ENCODE results near the gene ANKMY1. TPM values are rescaled to one million over a fixed set of nuclear protein-coding genes. Genes with fewer than 3 reads are reported as not detected.

ANKMY1 gene
- total RNA-seq, 6 experiments from 2014 or later, result 6.6 to 11.0 (median 9.0) TPM

- DNase-seq (peak in 2 of 3 donors; percentile 18 to 50), ATAC-seq (no peak)
- peaks cover 0 to 29% (median 3%) of the 10 kb centered on the region in 4 donors for H3K36me3 ChIP-seq
- no peak for TF ChIP-seq POLR2A (IDR thresholded peaks at IDR 0.05)
- TF ChIP-seq, protein P1, sequence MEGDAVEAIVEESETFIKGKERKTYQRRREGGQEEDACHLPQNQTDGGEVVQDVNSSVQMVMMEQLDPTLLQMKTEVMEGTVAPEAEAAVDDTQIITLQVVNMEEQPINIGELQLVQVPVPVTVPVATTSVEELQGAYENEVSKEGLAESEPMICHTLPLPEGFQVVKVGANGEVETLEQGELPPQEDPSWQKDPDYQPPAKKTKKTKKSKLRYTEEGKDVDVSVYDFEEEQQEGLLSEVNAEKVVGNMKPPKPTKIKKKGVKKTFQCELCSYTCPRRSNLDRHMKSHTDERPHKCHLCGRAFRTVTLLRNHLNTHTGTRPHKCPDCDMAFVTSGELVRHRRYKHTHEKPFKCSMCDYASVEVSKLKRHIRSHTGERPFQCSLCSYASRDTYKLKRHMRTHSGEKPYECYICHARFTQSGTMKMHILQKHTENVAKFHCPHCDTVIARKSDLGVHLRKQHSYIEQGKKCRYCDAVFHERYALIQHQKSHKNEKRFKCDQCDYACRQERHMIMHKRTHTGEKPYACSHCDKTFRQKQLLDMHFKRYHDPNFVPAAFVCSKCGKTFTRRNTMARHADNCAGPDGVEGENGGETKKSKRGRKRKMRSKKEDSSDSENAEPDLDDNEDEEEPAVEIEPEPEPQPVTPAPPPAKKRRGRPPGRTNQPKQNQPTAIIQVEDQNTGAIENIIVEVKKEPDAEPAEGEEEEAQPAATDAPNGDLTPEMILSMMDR (IDR thresholded peaks at IDR 0.05), result no peak
- no peaks in the 10 kb centered on the region for H3K27me3 ChIP-seq
- no peak overlapping the region for H3K27ac ChIP-seq
- intact Hi-C loops (cut with DNase I), result no loop called here
- H3K4me1 ChIP-seq, result peaks cover 0 to 19% (median 3%) of the 10 kb centered on the region in 4 donors
- H3K4me3 ChIP-seq, result no peak overlapping the region
- no peaks in the 10 kb centered on the region for H3K9me3 ChIP-seq
- 92% methylated on average over 2 of the region's 37 CpGs for WGBS (ENCODE audit: insufficient coverage, low coverage, low lambda C conversion rate, missing lambda C conversion rate)
These were observed 16.0 kb upstream of the ANKMY1 start for GRCh38 chr2:240573516-240574385.

- ATAC-seq (no peak), DNase-seq (peak in 2 of 3 donors; percentile 19 to 44)
- no peaks in the 10 kb centered on the region for H3K9me3 ChIP-seq
- peaks cover 0 to 17% (median 3%) of the 10 kb centered on the region in 4 donors for H3K4me1 ChIP-seq
- H3K27ac ChIP-seq, result no peak overlapping the region
- H3K36me3 ChIP-seq, result peaks cover 0 to 28% (median 3%) of the 10 kb centered on the region in 4 donors
- no CpG with 5 or more reads among the region's 20 CpGs for WGBS (ENCODE audit: insufficient coverage, low coverage, low lambda C conversion rate, missing lambda C conversion rate)
- intact Hi-C loops (cut with DNase I), result no loop called here
- H3K27me3 ChIP-seq, result no peaks in the 10 kb centered on the region
- H3K4me3 ChIP-seq, result no peak overlapping the region
- no peak for TF ChIP-seq POLR2A (IDR thresholded peaks at IDR 0.05)
- TF ChIP-seq, protein P1 (IDR thresholded peaks at IDR 0.05), result no peak
These were observed 15.3 kb upstream of the ANKMY1 start for GRCh38 chr2:240573071-240573515.

- Histone ChIP-seq H3K9me3 (no peaks in the 10 kb centered on the region), H3K4me1 (peaks cover 0 to 22% (median 6%) of the 10 kb centered on the region in 4 donors), H3K36me3 (peaks cover 0 to 23% (median 3%) of the 10 kb centered on the region in 4 donors), H3K4me3 (no peak overlapping the region), H3K27me3 (no peaks in the 10 kb centered on the region), H3K27ac (no peak overlapping the region)
- TF ChIP-seq, protein P1 (IDR thresholded peaks at IDR 0.05), result no peak
- no peak for TF ChIP-seq POLR2A (IDR thresholded peaks at IDR 0.05)
- ATAC-seq, result no peak
- peak; percentile 21 to 55 (median 46) for DNase-seq
- intact Hi-C loops (cut with DNase I), result no loop called here
- WGBS (ENCODE audit: insufficient coverage, low coverage, low lambda C conversion rate, missing lambda C conversion rate), result no CpG with 5 or more reads among the region's 30 CpGs
These were observed 14.6 kb upstream of the ANKMY1 start for GRCh38 chr2:240572141-240573031.

- TF ChIP-seq, protein P1 (IDR thresholded peaks at IDR 0.05), result no peak
- no peak for TF ChIP-seq POLR2A (IDR thresholded peaks at IDR 0.05)
- WGBS (ENCODE audit: insufficient coverage, low coverage, low lambda C conversion rate, missing lambda C conversion rate), result 97% methylated on average over 4 of the region's 18 CpGs
- no peaks in the 10 kb centered on the region for H3K27me3 ChIP-seq
- peak; percentile 15 to 52 (median 43) for DNase-seq
- intact Hi-C loops (cut with DNase I), result no loop called here
- no peak overlapping the region for H3K27ac ChIP-seq
- H3K4me1 ChIP-seq, result peaks cover 0 to 31% (median 13%) of the 10 kb centered on the region in 4 donors
- no peak overlapping the region for H3K4me3 ChIP-seq
- H3K36me3 ChIP-seq, result peaks cover 0 to 15% (median 2%) of the 10 kb centered on the region in 4 donors
- ATAC-seq, result no peak
- H3K9me3 ChIP-seq, result no peaks in the 10 kb centered on the region
These were observed 13.7 kb upstream of the ANKMY1 start for GRCh38 chr2:240571314-240571973.
